Mesendoderm (in vitro differentiated cells): ENCODE data around the gene LAMA2.

ENCODE experiments used
- DNase-seq: peaks from one replicate; pipeline ENCODE4 v3.0.0; 2013
- H2AK5ac ChIP-seq: 2 replicates; pipeline ENCODE4 v1.6.1; 2013; ENCODE audit warnings: low read length, inconsistent platforms
- H2BK120ac ChIP-seq: 2 replicates; pipeline ENCODE4 v1.6.1; 2013; ENCODE audit warnings: low read depth, mild to moderate bottlenecking, low read length, moderate library complexity, mixed read lengths
- H2BK15ac ChIP-seq: replicated peaks from 2 replicates; pipeline ENCODE4 v1.6.1; 2013; ENCODE audit warnings: low read depth, mild to moderate bottlenecking, moderate library complexity
- H2BK5ac ChIP-seq: 2 replicates; pipeline ENCODE4 v1.6.1; 2013; ENCODE audit warnings: low read length, inconsistent platforms
- H3K18ac ChIP-seq: 2 replicates; pipeline ENCODE4 v1.6.1; 2013; ENCODE audit warnings: mild to moderate bottlenecking, low read length, mixed read lengths
- H3K23ac ChIP-seq: one replicate; pipeline ENCODE4 v1.6.1; 2013; ENCODE audit warnings: low read length
- H3K27ac ChIP-seq: 2 replicates; pipeline ENCODE4 v1.5.1; 2013; ENCODE audit warnings: low read depth, mild to moderate bottlenecking, inconsistent platforms, low read length, moderate library complexity
- H3K27me3 ChIP-seq: 2 replicates; pipeline ENCODE4 v1.6.1; 2013; ENCODE audit warnings: low read length, control low read depth, mild to moderate bottlenecking, inconsistent platforms; ENCODE audit not compliant: insufficient read depth, poor library complexity
- H3K36me3 ChIP-seq: 2 replicates; pipeline ENCODE4 v1.6.1; 2013; ENCODE audit warnings: low read length, inconsistent platforms; ENCODE audit not compliant: control insufficient read depth, insufficient read depth
- H3K4ac ChIP-seq: one replicate; pipeline ENCODE4 v1.6.1; 2013; ENCODE audit warnings: low read depth, mild to moderate bottlenecking, low read length, moderate library complexity
- H3K4me1 ChIP-seq: 2 replicates; pipeline ENCODE4 v1.6.1; 2013; ENCODE audit warnings: low read depth, low read length, inconsistent platforms; ENCODE audit not compliant: control insufficient read depth
- H3K4me2 ChIP-seq: 2 replicates; pipeline ENCODE4 v1.6.1; 2013; ENCODE audit warnings: low read length
- H3K4me3 ChIP-seq: 2 replicates; pipeline ENCODE4 v1.5.1; 2013; ENCODE audit warnings: mild to moderate bottlenecking, low read length
- H3K56ac ChIP-seq: one replicate; pipeline ENCODE4 v1.6.1; 2013; ENCODE audit warnings: low read length
- H3K79me1 ChIP-seq: 2 replicates; pipeline ENCODE4 v1.6.1; 2013; ENCODE audit warnings: low read length, inconsistent platforms
- H3K79me2 ChIP-seq: 2 replicates; pipeline ENCODE4 v1.6.1; 2013; ENCODE audit warnings: mild to moderate bottlenecking, low read length; ENCODE audit not compliant: control insufficient read depth, insufficient read depth
- H3K9ac ChIP-seq: 2 replicates; pipeline ENCODE4 v1.6.1; 2013; ENCODE audit warnings: low read length, inconsistent platforms
- H4K5ac ChIP-seq: one replicate; pipeline ENCODE4 v1.6.1; 2013; ENCODE audit warnings: low read length
- H4K8ac ChIP-seq: one replicate; pipeline ENCODE4 v1.6.1; 2013; ENCODE audit warnings: low read depth, mild to moderate bottlenecking, control low read depth, low read length, moderate library complexity
- WGBS: extraction: QIAGEN DNeasy Blood & Tissue Kit; methylation state at CpG from one replicate; pipeline ENCODE4 v1.1.7; 2013; ENCODE audit warnings: low lambda C conversion rate, missing lambda C conversion rate; ENCODE audit not compliant: insufficient coverage; ENCODE audit errors: extremely low coverage; 5-methylcytosine and 5-hydroxymethylcytosine counted together

Gene LAMA2

DNA sequence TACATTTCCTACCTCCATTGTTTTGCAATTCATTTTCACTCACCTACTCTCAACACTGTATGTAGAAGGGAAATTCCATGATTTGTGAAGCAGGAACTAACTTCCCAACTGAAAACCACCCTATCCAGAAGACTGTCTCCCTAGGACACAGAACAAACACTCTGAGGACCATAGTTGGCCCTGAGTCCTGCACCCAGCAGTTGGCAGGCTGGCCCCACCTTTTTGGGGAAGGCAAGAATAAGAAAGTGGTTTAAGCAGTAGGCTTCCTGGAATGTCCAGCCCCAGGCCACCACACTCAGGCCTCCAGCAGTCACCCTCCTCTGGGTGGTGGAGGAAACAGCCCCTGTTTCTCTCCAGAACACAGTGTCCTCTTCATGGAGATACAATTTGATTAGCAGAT lies 568.2 kb downstream of the LAMA2 start:
- no peak for DNase-seq
- no peak overlapping the region for H2BK120ac ChIP-seq
- H2BK15ac ChIP-seq = no peak overlapping the region
- no peak overlapping the region for H3K4me3 ChIP-seq
- H3K56ac ChIP-seq = no peak overlapping the region
- H3K27me3 ChIP-seq = no peaks in the 10 kb centered on the region
- no peaks in the 10 kb centered on the region for H3K79me2 ChIP-seq
- H4K8ac ChIP-seq = no peak overlapping the region
- H3K9ac ChIP-seq = no peak overlapping the region
- no peaks in the 10 kb centered on the region for H3K36me3 ChIP-seq
- no peak overlapping the region for H3K23ac ChIP-seq
- H3K79me1 ChIP-seq = no peaks in the 10 kb centered on the region
- H2AK5ac ChIP-seq = no peak overlapping the region
- no peaks in the 10 kb centered on the region for H3K4me1 ChIP-seq
- no peak overlapping the region for H3K27ac ChIP-seq
- no peak overlapping the region for H3K4ac ChIP-seq
- H3K4me2 ChIP-seq = no peak overlapping the region
- H4K5ac ChIP-seq = no peak overlapping the region
- H2BK5ac ChIP-seq = no peak overlapping the region
- H3K18ac ChIP-seq = no peak overlapping the region

DNA sequence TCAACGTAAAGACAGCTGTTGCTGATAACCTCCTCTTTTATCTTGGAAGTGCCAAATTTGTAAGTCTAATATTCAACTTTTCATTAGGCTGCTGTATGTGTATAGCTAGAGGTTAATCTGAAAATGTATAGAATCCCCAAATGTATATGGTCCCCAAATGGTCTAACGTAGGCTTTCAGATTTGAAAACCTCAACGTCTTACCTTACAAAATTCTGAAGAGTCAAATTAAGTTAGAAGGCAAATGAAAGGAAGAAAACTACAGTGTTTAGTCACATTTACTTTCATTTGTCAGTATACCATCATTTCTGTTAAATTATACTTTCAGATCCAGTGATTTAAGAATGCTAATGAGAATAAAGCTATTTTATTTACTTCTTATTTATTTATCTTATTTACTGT lies 570.1 kb downstream of the LAMA2 start:
- H3K79me1 ChIP-seq = no peaks in the 10 kb centered on the region
- H2BK15ac ChIP-seq = no peak overlapping the region
- no peaks in the 10 kb centered on the region for H3K79me2 ChIP-seq
- H3K56ac ChIP-seq = no peak overlapping the region
- no peak for DNase-seq
- no peaks in the 10 kb centered on the region for H3K27me3 ChIP-seq
- no peaks in the 10 kb centered on the region for H3K4me1 ChIP-seq
- H3K4ac ChIP-seq = no peak overlapping the region
- H2BK5ac ChIP-seq = no peak overlapping the region
- no peak overlapping the region for H3K23ac ChIP-seq
- no peak overlapping the region for H3K18ac ChIP-seq
- no peak overlapping the region for H2AK5ac ChIP-seq
- H2BK120ac ChIP-seq = no peak overlapping the region
- no peak overlapping the region for H3K27ac ChIP-seq
- H3K9ac ChIP-seq = no peak overlapping the region
- no CpG with 5 or more reads among the region's 3 CpGs for WGBS
- no peak overlapping the region for H3K4me2 ChIP-seq
- no peak overlapping the region for H4K8ac ChIP-seq
- H4K5ac ChIP-seq = no peak overlapping the region
- no peaks in the 10 kb centered on the region for H3K36me3 ChIP-seq
- H3K4me3 ChIP-seq = no peak overlapping the region

DNA sequence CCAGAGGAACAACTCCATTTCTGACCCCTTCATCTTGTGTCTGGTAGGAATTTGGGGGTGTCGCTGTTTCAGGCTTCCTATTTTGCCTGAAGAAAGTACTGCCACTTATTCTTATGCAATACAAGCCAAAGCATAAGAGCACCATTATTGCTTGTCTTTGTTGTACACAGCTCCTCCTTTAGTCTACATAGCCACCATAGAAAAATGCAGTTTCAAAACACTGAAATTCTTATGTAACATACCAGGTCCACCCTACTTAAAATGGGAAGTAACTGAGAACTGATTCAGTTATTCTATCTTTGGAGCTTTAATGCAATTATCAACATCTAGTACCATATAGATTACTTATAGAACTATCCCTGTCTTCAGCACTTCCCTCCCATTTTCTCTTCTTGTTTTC lies 571.5 kb downstream of the LAMA2 start:
- no CpG with 5 or more reads among the region's 1 CpG for WGBS
- no peak overlapping the region for H2BK15ac ChIP-seq
- H3K9ac ChIP-seq = no peak overlapping the region
- no peaks in the 10 kb centered on the region for H3K27me3 ChIP-seq
- H2BK5ac ChIP-seq = no peak overlapping the region
- H3K23ac ChIP-seq = no peak overlapping the region
- H3K18ac ChIP-seq = no peak overlapping the region
- no peak overlapping the region for H4K5ac ChIP-seq
- no peak overlapping the region for H2AK5ac ChIP-seq
- no peak overlapping the region for H3K27ac ChIP-seq
- H3K36me3 ChIP-seq = no peaks in the 10 kb centered on the region
- no peak for DNase-seq
- H3K4me3 ChIP-seq = no peak overlapping the region
- no peak overlapping the region for H4K8ac ChIP-seq
- no peaks in the 10 kb centered on the region for H3K79me1 ChIP-seq
- H3K4me2 ChIP-seq = no peak overlapping the region
- H2BK120ac ChIP-seq = no peak overlapping the region
- no peak overlapping the region for H3K56ac ChIP-seq
- H3K4ac ChIP-seq = no peak overlapping the region
- no peaks in the 10 kb centered on the region for H3K4me1 ChIP-seq
- no peaks in the 10 kb centered on the region for H3K79me2 ChIP-seq

DNA sequence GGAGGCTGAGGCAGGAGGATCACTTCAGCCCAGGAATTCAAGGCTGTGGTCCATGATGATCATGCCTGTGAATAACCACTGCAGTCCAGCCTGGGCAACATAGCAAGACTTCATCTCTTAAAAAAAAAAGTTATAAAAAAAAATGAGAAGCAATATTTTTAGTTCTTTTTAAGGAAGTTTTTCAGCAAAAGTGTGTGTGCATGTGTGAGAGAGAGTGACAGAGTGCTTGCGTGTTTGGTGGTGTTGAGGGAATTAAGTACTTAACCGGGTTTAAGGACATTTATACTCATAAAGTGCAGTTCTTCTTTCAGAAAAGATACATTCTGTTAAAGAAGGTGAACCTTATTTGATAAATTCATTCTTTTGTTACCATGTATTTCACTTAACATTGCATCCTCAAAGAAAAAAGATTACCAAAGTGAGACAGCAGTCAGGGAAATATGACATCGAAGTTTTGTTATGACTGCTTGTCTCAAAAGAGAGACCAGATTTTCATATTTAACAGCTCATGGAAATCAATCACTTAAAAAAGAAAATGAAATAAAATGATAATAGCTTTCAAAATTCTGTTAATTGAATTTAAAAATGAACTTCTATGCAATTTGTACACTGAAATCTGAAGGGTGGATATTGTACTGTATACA lies 572.3 kb downstream of the LAMA2 start:
- Histone ChIP-seq H2BK120ac (no peak overlapping the region), H3K4me1 (no peaks in the 10 kb centered on the region), H3K79me2 (no peaks in the 10 kb centered on the region), H3K4me2 (no peak overlapping the region), H2BK5ac (no peak overlapping the region), H4K8ac (no peak overlapping the region), H3K79me1 (no peaks in the 10 kb centered on the region), H4K5ac (no peak overlapping the region), H3K9ac (no peak overlapping the region), H3K36me3 (no peaks in the 10 kb centered on the region), H2AK5ac (no peak overlapping the region), H3K23ac (no peak overlapping the region), H3K4ac (no peak overlapping the region), H3K4me3 (no peak overlapping the region), H2BK15ac (no peak overlapping the region), H3K18ac (no peak overlapping the region), H3K27ac (no peak overlapping the region), H3K27me3 (no peaks in the 10 kb centered on the region), H3K56ac (no peak overlapping the region)
- no CpG with 5 or more reads among the region's 3 CpGs for WGBS
- DNase-seq = no peak

DNA sequence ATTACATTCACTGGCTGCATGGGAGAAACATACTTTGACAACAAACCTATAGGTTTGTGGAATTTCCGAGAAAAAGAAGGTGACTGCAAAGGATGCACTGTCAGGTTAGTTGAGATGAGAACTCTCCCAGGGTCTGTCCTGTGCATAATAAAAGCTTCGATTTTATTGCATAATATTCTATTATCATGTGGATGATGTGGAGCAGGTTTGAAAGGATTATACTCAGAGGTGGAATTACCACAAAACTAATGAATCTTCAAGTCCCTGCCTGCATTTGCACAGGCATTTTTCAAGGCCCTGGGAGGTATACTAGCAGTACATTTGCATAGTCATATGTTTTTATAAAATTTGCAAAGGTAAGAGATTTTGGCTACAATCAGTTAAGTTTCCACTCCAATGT lies 577.3 kb downstream of the LAMA2 start:
- no peaks in the 10 kb centered on the region for H3K79me1 ChIP-seq
- no peak overlapping the region for H2BK5ac ChIP-seq
- H3K36me3 ChIP-seq = no peaks in the 10 kb centered on the region
- H3K27me3 ChIP-seq = no peaks in the 10 kb centered on the region
- no peak overlapping the region for H2BK15ac ChIP-seq
- H3K79me2 ChIP-seq = no peaks in the 10 kb centered on the region
- WGBS = no CpG with 5 or more reads among the region's 2 CpGs
- no peak for DNase-seq
- no peak overlapping the region for H4K8ac ChIP-seq
- H3K4me2 ChIP-seq = no peak overlapping the region
- no peak overlapping the region for H3K4me3 ChIP-seq
- no peak overlapping the region for H2AK5ac ChIP-seq
- H3K4me1 ChIP-seq = no peaks in the 10 kb centered on the region
- no peak overlapping the region for H3K4ac ChIP-seq
- H3K18ac ChIP-seq = no peak overlapping the region
- no peak overlapping the region for H3K23ac ChIP-seq
- no peak overlapping the region for H2BK120ac ChIP-seq
- no peak overlapping the region for H3K56ac ChIP-seq
- H3K9ac ChIP-seq = no peak overlapping the region
- no peak overlapping the region for H4K5ac ChIP-seq
- H3K27ac ChIP-seq = no peak overlapping the region

DNA sequence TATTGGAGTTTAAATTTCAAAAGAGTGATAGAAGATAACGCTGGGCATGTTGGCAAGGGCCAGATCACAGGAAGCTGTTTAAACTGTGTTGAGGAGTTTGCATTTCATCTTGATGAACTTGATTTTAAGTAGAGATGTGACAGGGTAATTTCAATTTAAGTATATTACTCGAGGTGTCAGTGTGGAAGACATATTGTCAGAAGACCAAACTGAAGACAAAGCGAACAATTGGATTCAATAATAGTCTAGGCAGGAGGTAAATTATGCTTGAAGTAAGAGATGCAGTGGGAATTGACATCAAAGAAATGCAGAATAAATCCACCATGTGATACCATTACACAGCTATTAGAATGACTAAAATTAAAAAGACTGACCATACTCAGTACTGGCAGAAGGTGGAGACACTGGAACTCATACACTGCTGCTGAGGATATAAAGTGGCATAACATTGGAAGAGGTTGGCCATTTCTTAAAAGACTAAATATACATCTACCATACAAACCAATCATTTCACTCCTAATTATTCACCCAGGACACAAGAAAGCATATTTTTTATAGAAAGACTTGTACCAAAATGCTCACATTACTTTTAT lies 586.2 kb downstream of the LAMA2 start:
- Histone ChIP-seq H3K4me2 (no peak overlapping the region), H3K9ac (no peak overlapping the region), H3K79me1 (no peaks in the 10 kb centered on the region), H3K79me2 (no peaks in the 10 kb centered on the region), H2BK5ac (no peak overlapping the region), H4K8ac (no peak overlapping the region), H3K27me3 (no peaks in the 10 kb centered on the region), H3K56ac (no peak overlapping the region), H3K4me3 (no peak overlapping the region), H3K36me3 (no peaks in the 10 kb centered on the region), H2BK15ac (no peak overlapping the region), H3K4ac (no peak overlapping the region), H3K18ac (no peak overlapping the region), H3K4me1 (no peaks in the 10 kb centered on the region), H3K23ac (no peak overlapping the region), H2BK120ac (no peak overlapping the region), H2AK5ac (no peak overlapping the region), H4K5ac (no peak overlapping the region), H3K27ac (no peak overlapping the region)
- DNase-seq = no peak
- WGBS = no CpG with 5 or more reads among the region's 3 CpGs
